H9 (cell line): Measurements from ENCODE around the gene SLCO2A1. TPM values are rescaled to one million over a fixed set of nuclear protein-coding genes. Genes with fewer than 3 reads are reported as not detected.

Experiments
- DNase-seq: peaks from one replicate; pipeline ENCODE4 v3.0.0-alpha.2; 2017
- H2AFZ ChIP-seq: one replicate; pipeline ENCODE4 v1.6.1; 2013; ENCODE audit warnings: mild to moderate bottlenecking, low read length, control low read depth, moderate library complexity
- H2AK5ac ChIP-seq: 2 replicates; pipeline ENCODE4 v1.6.1; 2013; ENCODE audit warnings: low read length, control low read depth, mixed read lengths; ENCODE audit not compliant: insufficient read length
- H2BK120ac ChIP-seq: one replicate; pipeline ENCODE4 v1.6.1; 2013; ENCODE audit warnings: low read depth, mild to moderate bottlenecking, low read length, control low read depth, inconsistent platforms; ENCODE audit not compliant: poor library complexity, severe bottlenecking
- H2BK12ac ChIP-seq: 2 replicates; pipeline ENCODE4 v1.6.1; 2013; ENCODE audit warnings: low read length, control low read depth, mixed read lengths, low read depth; ENCODE audit not compliant: insufficient read length
- H2BK15ac ChIP-seq: 2 replicates; pipeline ENCODE4 v1.6.1; 2013; ENCODE audit warnings: low read depth, low read length, control low read depth
- H2BK20ac ChIP-seq: one replicate; pipeline ENCODE4 v1.6.1; 2013; ENCODE audit warnings: low read depth, mild to moderate bottlenecking, low read length, control low read depth, inconsistent platforms; ENCODE audit not compliant: poor library complexity, severe bottlenecking
- H2BK5ac ChIP-seq: 2 replicates; pipeline ENCODE4 v1.6.1; 2013; ENCODE audit warnings: low read length, control low read depth, mixed read lengths; ENCODE audit not compliant: insufficient read length
- H3K14ac ChIP-seq: 2 replicates; pipeline ENCODE4 v1.6.1; 2013; ENCODE audit warnings: low read length, control low read depth; ENCODE audit not compliant: insufficient read depth
- H3K18ac ChIP-seq: 2 replicates; pipeline ENCODE4 v1.6.1; 2013; ENCODE audit warnings: low read depth, mild to moderate bottlenecking, mixed read lengths, low read length, control low read depth; ENCODE audit not compliant: insufficient read length
- H3K23ac ChIP-seq: 2 replicates; pipeline ENCODE4 v1.6.1; 2013; ENCODE audit warnings: low read length, control low read depth, mixed read lengths, low read depth; ENCODE audit not compliant: insufficient read length
- H3K23me2 ChIP-seq: 2 replicates; pipeline ENCODE4 v1.6.1; 2013; ENCODE audit warnings: low read depth, mild to moderate bottlenecking, mixed read lengths, low read length, control low read depth; ENCODE audit not compliant: insufficient read length, poor library complexity, severe bottlenecking
- H3K27ac ChIP-seq: 2 replicates; pipeline ENCODE4 v1.5.1; 2013; ENCODE audit warnings: low read length, control low read depth, mixed read lengths, low read depth; ENCODE audit not compliant: insufficient read length
- H3K27me3 ChIP-seq: 2 replicates; pipeline ENCODE4 v1.6.1; 2013; ENCODE audit warnings: low read length, control low read depth, inconsistent platforms; ENCODE audit not compliant: insufficient read depth
- H3K4ac ChIP-seq: 2 replicates; pipeline ENCODE4 v1.6.1; 2013; ENCODE audit warnings: low read depth, mild to moderate bottlenecking, control low read depth, inconsistent platforms, low read length, moderate library complexity
- H3K4me1 ChIP-seq: 2 replicates; pipeline ENCODE4 v1.6.1; 2013; ENCODE audit warnings: low read length, control low read depth, inconsistent platforms; ENCODE audit not compliant: insufficient read depth
- H3K4me2 ChIP-seq: 2 replicates; pipeline ENCODE4 v1.6.1; 2013; ENCODE audit warnings: low read length, control low read depth, mixed read lengths; ENCODE audit not compliant: insufficient read length, insufficient read depth
- H3K56ac ChIP-seq: 2 replicates; pipeline ENCODE4 v1.6.1; 2013; ENCODE audit warnings: low read depth, mild to moderate bottlenecking, mixed read lengths, low read length, control low read depth; ENCODE audit not compliant: insufficient read length
- H3K79me1 ChIP-seq: 2 replicates; pipeline ENCODE4 v1.6.1; 2013; ENCODE audit warnings: low read depth, mild to moderate bottlenecking, moderate library complexity, low read length, control low read depth, inconsistent platforms; ENCODE audit not compliant: insufficient read depth, poor library complexity, severe bottlenecking
- H3K79me2 ChIP-seq: 2 replicates; pipeline ENCODE4 v1.6.1; 2013; ENCODE audit warnings: low read length, control low read depth, inconsistent platforms; ENCODE audit not compliant: insufficient read depth
- H3K9ac ChIP-seq: 2 replicates; pipeline ENCODE4 v1.6.1; 2013; ENCODE audit warnings: low read length, control low read depth, mixed read lengths; ENCODE audit not compliant: insufficient read length; ENCODE audit errors: extremely low read depth
- H3K9me3 ChIP-seq: one replicate; pipeline ENCODE4 v1.6.1; 2013; ENCODE audit warnings: low read depth, low read length, inconsistent platforms; ENCODE audit not compliant: control insufficient read depth
- H3T11ph ChIP-seq: one replicate; pipeline ENCODE4 v1.6.1; 2013; ENCODE audit warnings: mild to moderate bottlenecking, low read length, control low read depth, inconsistent platforms
- H4K20me1 ChIP-seq: one replicate; pipeline ENCODE4 v1.6.1; 2013; ENCODE audit not compliant: control insufficient read depth, insufficient read length, insufficient read depth
- H4K5ac ChIP-seq: 2 replicates; pipeline ENCODE4 v1.6.1; 2013; ENCODE audit warnings: low read depth, mild to moderate bottlenecking, mixed read lengths, low read length, control low read depth; ENCODE audit not compliant: insufficient read length
- H4K8ac ChIP-seq: replicated peaks from 2 replicates; pipeline ENCODE4 v1.6.1; 2013; ENCODE audit warnings: low read length, control low read depth, mixed read lengths, low read depth; ENCODE audit not compliant: insufficient read length
- H4K91ac ChIP-seq: 2 replicates; pipeline ENCODE4 v1.6.1; 2013; ENCODE audit warnings: low read depth, mild to moderate bottlenecking, moderate library complexity, mixed read lengths, low read length, control low read depth; ENCODE audit not compliant: insufficient read length
- H3K27ac Mint-ChIP-seq, 3 experiments: 2 replicates in 2 of 3; 3 replicates in 1 of 3; pipeline ENCODE4 v1.8.0; 2020 to 2021; ENCODE audit warnings: mixed read lengths in 3 of 3, mild to moderate bottlenecking in 1 of 3, moderate library complexity in 1 of 3
- H3K27me3 Mint-ChIP-seq: 2 replicates; pipeline ENCODE4 v1.8.0; 2021; ENCODE audit warnings: low read depth, mild to moderate bottlenecking, moderate library complexity, mixed read lengths
- H3K36me3 Mint-ChIP-seq, 3 experiments: 2 replicates in 2 of 3; 3 replicates in 1 of 3; pipeline ENCODE4 v1.8.0; 2020 to 2021; ENCODE audit warnings: low read depth in 3 of 3, mixed read lengths in 3 of 3; ENCODE audit not compliant: insufficient read depth in 1 of 3
- H3K4me1 Mint-ChIP-seq, 2 experiments: 2 replicates each; pipeline ENCODE4 v1.8.0; 2020; ENCODE audit warnings: mixed read lengths in 2 of 2
- H3K4me3 Mint-ChIP-seq, 2 experiments: 2 replicates in 1 of 2; 3 replicates in 1 of 2; pipeline ENCODE4 v1.8.0; 2020 to 2021; ENCODE audit warnings: mild to moderate bottlenecking in 2 of 2, mixed read lengths in 2 of 2, moderate library complexity in 1 of 2
- H3K9me3 Mint-ChIP-seq, 2 experiments: 2 replicates in 1 of 2; 3 replicates in 1 of 2; pipeline ENCODE4 v1.8.0; 2020; ENCODE audit warnings: mild to moderate bottlenecking in 2 of 2, mixed read lengths in 2 of 2, moderate library complexity in 1 of 2
- CTCF ChIP-seq: fragments of 200-600 bp; sonication (generic); conservative IDR thresholded peaks from 3 replicates; pipeline ENCODE4 v1.8.0; 2021; ENCODE audit warnings: antibody characterized with exemption, mild to moderate bottlenecking
- WGBS: extraction: QIAGEN DNeasy Blood & Tissue Kit; methylation state at CpG from one replicate; pipeline ENCODE4 v1.1.7; 2013; ENCODE audit warnings: missing lambda C conversion rate, low lambda C conversion rate, mixed read lengths; ENCODE audit not compliant: insufficient read length; ENCODE audit errors: extremely low coverage; 5-methylcytosine and 5-hydroxymethylcytosine counted together
- total RNA-seq: library from RNA; stranded (reverse); gene quantifications from 2 replicates; pipeline ENCODE4 v1.2.1, GENCODE V29; 2021

SLCO2A1 gene
- total RNA-seq, 1 experiment from 2014 or later = 0.98 TPM

GRCh38 chr3:134038716-134039115, 9.0 kb upstream of the SLCO2A1 start:
- Histone ChIP-seq H3K4me1 (no peaks in the 10 kb centered on the region), H2BK15ac (no peak overlapping the region), H3K4ac (no peak overlapping the region), H3K79me1 (no peaks in the 10 kb centered on the region), H2BK5ac (no peak overlapping the region), H3K23ac (no peak overlapping the region), H3K14ac (no peak overlapping the region), H3K4me2 (no peak overlapping the region), H3K18ac (no peak overlapping the region), H3K56ac (no peak overlapping the region), H4K91ac (no peak overlapping the region), H2BK20ac (no peak overlapping the region), H4K8ac (no peak overlapping the region), H3K27ac (no peak overlapping the region), H4K20me1 (no peaks in the 10 kb centered on the region), H3K9me3 (peaks cover 10% of the 10 kb centered on the region), H2AFZ (no peak overlapping the region), H2BK12ac (no peak overlapping the region), H3T11ph (no peak overlapping the region), H3K79me2 (no peaks in the 10 kb centered on the region), H2AK5ac (no peak overlapping the region), H4K5ac (no peak overlapping the region), H3K23me2 (no peaks in the 10 kb centered on the region), H3K27me3 (no peaks in the 10 kb centered on the region), H2BK120ac (no peak overlapping the region), H3K9ac (no peak overlapping the region)
- TF ChIP-seq CTCF = no peak
- peaks cover 22% of the 10 kb centered on the region in 2 experiments for H3K9me3 Mint-ChIP-seq
- H3K4me3 Mint-ChIP-seq = no peak overlapping the region
- DNase-seq = no peak
- peaks cover 4% of the 10 kb centered on the region for H3K27me3 Mint-ChIP-seq
- H3K36me3 Mint-ChIP-seq = peaks cover 5 to 12% (median 10%) of the 10 kb centered on the region in 3 experiments; a peak in 4 of 7 replicates
- H3K27ac Mint-ChIP-seq = no peak overlapping the region
- no CpG with 5 or more reads among the region's 8 CpGs for WGBS
- H3K4me1 Mint-ChIP-seq = peaks cover 0 to 6% of the 10 kb centered on the region in 2 experiments; a peak in 2 of 4 replicates
